GM12801 (cell line): ENCODE measurements around the gene CIAO3.

Experiments
- CTCF ChIP-seq: IDR thresholded peaks from one replicate; pipeline ENCODE4 v1.5.1; 2011; ENCODE audit warnings: control low read depth; ENCODE audit not compliant: insufficient read length; ENCODE audit errors: extremely low read depth

Gene CIAO3

GRCh38 chr16:774086-775001 lies 33.5 kb upstream of the CIAO3 start:
- no peak for TF ChIP-seq CTCF

GRCh38 chr16:772959-773358 lies 32.2 kb upstream of the CIAO3 start:
- no peak for TF ChIP-seq CTCF

GRCh38 chr16:770411-770810 lies 29.6 kb upstream of the CIAO3 start:
- no peak for TF ChIP-seq CTCF

GRCh38 chr16:769934-770333 lies 29.1 kb upstream of the CIAO3 start:
- TF ChIP-seq CTCF, result no peak

- no peak for TF ChIP-seq CTCF
Observed at GRCh38 chr16:769184-769784, 28.5 kb upstream of the CIAO3 start.

GRCh38 chr16:768428-768827 lies 27.6 kb upstream of the CIAO3 start:
- no peak for TF ChIP-seq CTCF

GRCh38 chr16:767743-768235 lies 27.0 kb upstream of the CIAO3 start:
- no peak for TF ChIP-seq CTCF
